IPS-18c (cell line): ENCODE results near the gene SDCBP2.

Source experiments
- H3K4me3 ChIP-seq: 2 replicates; pipeline ENCODE4 v1.7.0; 2013; ENCODE audit warnings: low read depth, mild to moderate bottlenecking, low read length, moderate library complexity; ENCODE audit not compliant: insufficient read depth
- H3K9me3 ChIP-seq: one replicate; pipeline ENCODE4 v1.6.1; 2013; ENCODE audit warnings: mild to moderate bottlenecking, low read length, moderate library complexity; ENCODE audit not compliant: control insufficient read depth, insufficient read depth

Gene SDCBP2

DNA sequence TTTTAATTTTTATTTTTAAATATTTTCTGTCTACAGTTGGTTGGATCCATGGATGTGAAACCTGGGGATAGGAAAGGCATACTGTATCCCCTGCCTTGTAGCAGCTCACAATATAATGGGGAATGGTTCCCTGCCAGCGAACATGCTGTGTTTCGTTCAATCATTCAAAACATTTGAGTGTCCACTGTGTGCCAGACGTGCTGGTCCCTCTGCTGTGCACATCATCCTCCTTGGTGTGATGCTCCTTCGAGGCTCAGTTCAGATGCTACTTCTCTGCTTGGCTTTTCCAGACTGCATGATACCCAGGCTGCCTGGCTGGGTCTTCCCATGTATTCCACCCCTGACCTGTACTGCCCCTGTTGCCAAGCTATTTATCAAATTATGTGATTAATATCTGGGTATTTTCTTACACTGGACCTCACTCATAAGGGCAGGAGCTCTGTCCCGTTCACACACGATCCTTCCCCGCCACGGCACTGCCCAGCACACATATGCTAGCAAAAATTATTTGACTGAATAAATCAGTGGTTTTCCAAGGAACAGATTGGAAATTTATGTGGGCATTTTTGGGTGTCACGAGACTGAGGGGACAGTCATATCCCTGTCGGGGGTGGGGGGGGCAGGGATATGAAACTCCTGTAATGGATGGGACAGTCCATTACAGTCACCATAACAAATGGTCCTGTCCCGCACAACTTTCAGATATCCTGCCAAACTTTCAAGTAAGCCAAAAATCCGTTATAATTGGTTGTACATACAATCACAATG lies 4.9 kb downstream of the SDCBP2 start:
- no peak overlapping the region for H3K4me3 ChIP-seq
- H3K9me3 ChIP-seq = no peaks in the 10 kb centered on the region

DNA sequence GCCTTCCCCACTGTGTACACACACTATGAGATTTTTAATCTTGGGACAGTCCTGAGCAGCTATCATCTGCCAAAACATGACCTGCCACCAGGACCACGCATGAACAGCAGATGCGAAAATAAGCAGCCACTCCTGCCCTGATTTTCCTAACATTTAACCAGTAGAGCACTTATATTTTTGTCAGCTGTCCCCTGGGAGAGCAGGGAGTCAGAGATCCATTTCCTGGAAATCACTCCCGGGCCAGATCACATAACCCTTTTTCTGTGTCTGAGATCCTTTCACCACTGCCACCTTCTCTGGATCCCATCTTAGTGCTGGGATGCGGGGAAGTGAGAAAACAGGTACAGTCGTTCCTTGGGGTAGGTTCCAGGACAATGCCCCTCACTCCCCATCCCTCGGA lies 5.7 kb downstream of the SDCBP2 start:
- H3K9me3 ChIP-seq = no peaks in the 10 kb centered on the region
- no peak overlapping the region for H3K4me3 ChIP-seq

DNA sequence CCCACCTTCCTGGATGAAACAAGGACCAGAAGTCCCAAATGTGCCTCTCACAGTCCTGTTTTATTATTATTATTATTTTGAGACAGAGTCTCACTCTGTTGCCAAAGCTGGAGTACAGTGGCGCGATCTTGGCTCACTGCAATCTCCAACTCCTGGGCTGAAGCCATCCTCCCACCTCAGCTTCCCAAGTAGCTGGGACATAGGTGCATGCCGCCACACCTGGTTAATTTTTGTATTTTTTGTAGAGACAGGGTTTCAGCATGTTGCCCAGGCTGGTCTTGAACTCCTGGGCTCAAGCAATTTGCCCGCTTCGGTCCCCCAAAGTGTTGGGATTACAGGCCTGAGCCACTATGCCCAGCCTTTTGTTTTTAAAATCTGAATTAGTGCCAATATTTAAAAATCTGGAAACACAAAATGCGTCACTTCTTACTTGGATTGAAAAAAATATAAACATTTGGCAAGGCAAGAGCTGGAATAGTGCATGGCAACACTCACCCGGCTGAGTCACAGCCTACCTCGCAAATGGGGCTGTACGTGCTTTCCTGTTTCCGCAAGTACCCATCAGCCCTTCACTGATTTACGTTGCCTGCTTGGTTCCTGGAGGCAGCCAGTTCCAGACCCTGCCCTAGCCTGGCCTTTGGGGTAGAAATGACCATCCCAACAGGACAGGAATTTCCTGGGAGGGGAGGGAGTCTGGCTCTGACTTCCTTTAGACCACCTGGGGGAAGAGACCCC lies 6.3 kb downstream of the SDCBP2 start:
- H3K9me3 ChIP-seq = no peaks in the 10 kb centered on the region
- no peak overlapping the region for H3K4me3 ChIP-seq

DNA sequence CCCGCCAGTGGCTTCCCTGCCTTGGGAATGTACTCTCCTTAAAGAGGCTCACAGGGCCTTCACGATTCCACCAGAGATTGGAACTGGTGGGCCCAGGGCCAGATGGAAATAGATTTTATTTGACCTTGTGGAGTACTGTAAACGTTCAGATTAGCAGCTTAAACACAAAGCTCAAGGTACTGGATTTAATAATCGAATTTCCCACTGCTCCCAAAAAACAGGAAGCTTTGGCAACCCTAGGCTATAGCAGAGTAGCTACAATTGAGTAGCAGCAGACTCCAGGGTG lies 7.3 kb downstream of the SDCBP2 start:
- Histone ChIP-seq H3K9me3 (no peaks in the 10 kb centered on the region), H3K4me3 (no peak overlapping the region)

DNA sequence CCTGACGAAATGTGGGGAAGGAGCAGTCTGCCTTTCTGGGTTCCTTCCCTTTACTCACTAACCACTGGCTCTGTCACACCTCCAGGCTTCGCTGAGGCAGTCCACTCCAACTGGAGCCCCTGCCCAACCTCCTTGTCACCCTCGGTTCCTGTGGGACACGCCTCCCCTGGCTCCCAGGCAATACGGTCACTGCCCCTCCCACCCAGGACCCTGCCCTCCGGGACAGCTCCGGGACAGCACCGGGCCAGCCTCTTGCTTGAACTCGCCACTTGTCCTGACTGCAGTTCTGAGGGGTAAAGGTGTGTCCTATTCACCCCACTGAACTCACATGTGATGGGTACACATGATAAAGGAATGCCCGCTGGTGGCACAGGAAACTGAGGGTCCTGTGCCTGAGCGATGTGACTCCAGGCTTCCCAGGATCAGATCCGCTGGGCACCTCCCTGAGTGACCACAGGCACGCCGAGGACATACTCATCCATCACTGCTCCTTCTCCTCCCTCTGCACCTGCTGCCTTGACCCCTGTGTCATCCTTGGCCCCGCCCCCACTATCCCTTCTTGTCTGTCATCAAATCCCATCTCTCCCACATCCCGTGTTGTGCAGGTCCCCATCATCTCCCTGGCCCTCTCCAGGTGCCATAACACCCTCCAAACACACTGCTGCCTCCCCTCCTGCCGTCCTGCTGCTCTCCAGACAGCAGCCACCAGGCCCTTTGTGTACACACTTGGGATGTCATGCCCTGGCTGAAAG lies 7.9 kb downstream of the SDCBP2 start:
- Histone ChIP-seq H3K4me3 (no peak overlapping the region), H3K9me3 (no peaks in the 10 kb centered on the region)

DNA sequence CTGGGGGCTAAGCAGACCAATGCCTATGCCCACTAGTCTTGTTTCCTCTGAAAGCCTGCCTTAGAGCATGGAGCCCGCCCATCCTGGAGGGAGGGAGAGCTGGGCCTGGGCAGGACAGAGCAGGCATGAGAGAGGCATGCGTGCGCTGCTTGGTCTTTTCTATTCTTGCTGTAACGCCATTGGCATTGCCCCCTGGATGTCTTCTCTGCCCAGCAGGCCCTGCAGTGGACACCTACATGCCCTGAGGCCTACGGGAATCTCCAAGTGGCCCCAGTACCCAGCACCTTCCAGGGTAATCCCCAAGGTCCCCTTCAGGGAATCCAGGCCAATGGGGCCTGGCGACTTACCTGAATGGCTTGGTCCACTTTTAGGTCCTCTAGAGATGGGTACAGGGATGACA lies 8.9 kb downstream of the SDCBP2 start:
- H3K4me3 ChIP-seq = peak overlapping the region; percentile 1; the same call in 1 of the 2 replicates
- H3K9me3 ChIP-seq = no peaks in the 10 kb centered on the region

DNA sequence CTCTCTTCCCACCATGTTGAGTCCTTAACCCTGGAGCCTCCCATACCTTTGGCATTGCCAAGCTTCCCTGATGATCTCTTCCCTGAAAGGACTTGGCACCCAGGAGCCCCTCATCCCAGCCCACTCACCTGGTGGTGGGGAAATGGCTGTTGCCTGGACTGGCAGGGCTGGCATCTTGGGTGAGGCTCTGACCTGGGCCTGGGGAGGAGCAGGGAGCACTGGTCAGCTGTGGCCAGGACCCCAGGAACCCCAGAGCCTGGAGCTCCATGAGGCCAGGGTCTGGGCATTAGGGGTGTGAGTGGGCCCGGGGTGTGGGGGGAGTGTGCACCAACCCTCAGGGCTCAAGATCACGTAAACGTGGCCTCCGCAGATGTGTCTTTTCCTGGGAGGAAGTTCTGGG lies 9.5 kb downstream of the SDCBP2 start:
- no peaks in the 10 kb centered on the region for H3K9me3 ChIP-seq

DNA sequence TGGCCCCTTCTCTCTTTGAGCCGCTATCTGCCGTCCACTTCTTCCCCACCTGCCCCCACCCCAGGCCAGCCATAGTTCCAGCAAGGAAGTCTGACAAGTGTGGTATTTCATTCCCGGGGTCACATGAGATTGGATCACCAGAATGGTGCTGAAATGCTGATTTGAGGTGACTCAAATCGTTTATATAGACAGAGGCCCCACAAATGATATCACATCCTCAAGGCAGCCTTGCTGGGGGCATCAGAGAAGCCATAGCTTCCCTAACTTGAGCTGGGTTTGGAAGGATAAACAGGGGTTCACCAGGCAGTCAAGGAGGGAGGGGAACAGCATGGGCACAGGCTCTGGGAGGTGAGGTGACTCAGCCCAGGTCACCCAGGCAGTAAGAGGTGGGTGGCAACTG lies 9.9 kb downstream of the SDCBP2 start:
- Histone ChIP-seq H3K4me3 (no peak overlapping the region), H3K9me3 (no peaks in the 10 kb centered on the region)

More for the DNA sequence above, 9.5 kb downstream of the SDCBP2 start:
- no peak overlapping the region for H3K4me3 ChIP-seq

DNA sequence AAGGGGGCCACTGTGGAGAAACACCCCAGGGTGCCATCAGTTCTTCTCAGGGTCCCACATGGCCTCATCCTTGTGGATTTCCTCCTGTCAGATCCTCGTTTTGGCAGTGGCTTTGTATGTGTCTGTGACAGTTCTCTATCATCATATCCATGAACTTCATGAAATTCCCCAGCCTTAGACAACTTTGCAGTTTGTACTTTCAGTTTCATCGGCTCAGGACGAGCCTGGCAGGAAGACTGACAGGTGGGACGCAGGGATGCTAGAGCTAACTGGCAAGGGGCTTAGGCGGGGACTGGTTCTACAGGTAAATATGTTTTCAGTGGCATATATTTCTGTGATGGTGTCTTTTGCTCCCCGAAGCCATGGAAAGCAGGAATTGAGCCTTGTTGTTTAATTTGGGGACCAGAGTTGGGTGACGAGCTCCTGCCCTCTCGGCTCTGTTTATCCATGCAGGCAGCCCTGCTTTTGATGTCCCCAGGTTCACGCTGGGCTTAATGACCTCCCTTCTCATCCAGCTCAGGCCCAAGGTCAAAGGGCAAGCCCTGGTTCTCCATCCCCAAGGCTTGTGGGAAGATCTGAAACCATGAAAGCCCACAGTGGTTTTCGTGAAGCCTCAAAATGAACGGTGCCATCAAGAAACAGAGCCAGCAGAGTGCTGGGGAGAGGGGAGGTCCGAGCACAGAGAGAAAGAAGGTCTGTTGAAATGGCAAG lies 11.2 kb downstream of the SDCBP2 start:
- Histone ChIP-seq H3K9me3 (no peaks in the 10 kb centered on the region), H3K4me3 (no peak overlapping the region)

DNA sequence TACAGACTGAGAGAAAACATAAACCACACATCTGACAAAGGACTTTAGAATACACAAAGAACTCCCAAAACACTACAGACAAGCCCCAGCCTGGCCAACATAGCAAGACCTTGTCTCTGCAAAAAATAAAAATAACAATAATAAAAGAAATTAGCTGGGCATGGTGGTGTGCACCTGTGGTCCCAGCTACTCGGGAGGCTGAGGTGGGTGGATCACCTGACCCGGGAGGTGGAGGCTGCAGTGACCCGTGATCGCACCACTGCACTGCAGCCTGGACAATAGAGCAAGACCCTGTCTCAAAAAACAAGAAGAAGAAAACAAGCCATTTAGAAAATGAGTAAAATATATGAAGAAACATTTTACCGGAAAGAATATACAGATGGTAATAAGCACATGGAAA lies 13.1 kb downstream of the SDCBP2 start:
- Histone ChIP-seq H3K4me3 (no peak overlapping the region), H3K9me3 (no peaks in the 10 kb centered on the region)

DNA sequence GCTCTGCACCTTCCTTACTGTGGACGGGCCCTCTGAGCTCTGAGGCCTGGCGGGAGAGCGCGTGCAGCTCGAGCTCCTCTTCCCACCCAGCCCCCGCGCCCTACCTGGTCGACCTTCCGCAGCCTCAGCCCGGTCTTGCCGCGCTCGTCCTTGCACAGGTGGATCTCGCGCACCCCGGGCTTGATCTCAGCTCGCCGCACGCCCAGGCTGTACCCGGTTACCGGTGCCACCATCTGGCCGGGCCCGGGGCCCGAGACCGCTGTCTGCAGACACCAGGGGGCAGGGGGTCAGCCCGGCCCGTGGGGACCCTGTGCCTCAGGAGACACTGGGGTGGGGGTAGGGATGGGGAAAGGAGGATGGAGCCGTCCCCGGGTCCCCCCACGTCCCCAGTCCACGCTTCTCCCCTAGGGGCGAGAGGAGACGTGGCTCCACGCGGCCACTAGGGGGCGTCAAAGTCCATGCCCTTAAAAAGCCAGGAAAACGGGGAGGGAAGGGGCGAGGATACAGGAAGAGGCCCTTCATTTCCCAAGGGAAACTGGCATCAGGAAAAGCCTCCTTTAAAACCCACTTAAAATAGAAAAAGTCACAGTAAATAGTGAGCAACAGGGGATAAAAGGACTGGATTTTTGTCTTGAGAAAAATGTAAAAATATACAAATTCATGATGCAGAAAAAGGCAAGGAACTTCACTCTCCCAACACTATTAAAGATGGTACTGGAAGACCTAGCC lies 15.5 kb downstream of the SDCBP2 start:
- Histone ChIP-seq H3K9me3 (no peaks in the 10 kb centered on the region), H3K4me3 (peak overlapping the region; percentile 65)

DNA sequence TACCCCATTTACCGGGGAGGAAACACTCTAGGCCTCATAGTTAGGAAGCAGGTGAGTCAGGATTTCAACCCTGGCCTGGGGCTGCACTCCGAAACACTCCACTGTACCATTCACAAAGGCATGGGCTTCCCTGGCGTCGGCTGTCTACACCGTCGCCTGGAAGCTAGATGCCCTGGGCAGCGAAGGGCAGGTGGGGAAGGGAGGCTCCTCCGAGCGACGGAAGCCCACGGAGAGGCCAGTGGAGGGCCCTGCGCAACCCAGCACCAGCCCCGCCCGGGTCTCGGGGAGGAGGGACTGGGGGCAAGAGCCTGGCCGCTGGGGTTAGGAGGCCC lies 16.1 kb downstream of the SDCBP2 start:
- Histone ChIP-seq H3K4me3 (peak overlapping the region; percentile 65), H3K9me3 (no peaks in the 10 kb centered on the region)

DNA sequence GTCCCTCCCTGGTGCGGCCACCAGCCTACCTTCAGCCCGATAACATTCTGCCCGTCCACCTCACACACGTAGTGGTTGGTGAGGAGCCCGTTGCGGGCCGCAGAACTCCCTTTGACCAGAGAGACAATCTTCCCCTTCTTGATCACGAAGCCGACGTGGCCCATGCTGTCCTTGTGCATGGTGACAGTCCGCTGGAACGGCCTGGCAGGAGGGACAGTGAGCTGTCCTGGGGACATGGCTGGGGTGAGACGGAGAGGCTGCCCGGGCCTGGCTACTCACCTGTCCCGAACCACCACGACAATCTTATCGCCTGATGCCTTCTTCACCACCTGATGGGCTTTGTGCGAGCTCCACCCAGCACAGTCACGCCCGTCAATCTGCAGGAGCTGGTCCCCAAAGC lies 16.6 kb downstream of the SDCBP2 start:
- Histone ChIP-seq H3K9me3 (no peaks in the 10 kb centered on the region), H3K4me3 (no peak overlapping the region)

DNA sequence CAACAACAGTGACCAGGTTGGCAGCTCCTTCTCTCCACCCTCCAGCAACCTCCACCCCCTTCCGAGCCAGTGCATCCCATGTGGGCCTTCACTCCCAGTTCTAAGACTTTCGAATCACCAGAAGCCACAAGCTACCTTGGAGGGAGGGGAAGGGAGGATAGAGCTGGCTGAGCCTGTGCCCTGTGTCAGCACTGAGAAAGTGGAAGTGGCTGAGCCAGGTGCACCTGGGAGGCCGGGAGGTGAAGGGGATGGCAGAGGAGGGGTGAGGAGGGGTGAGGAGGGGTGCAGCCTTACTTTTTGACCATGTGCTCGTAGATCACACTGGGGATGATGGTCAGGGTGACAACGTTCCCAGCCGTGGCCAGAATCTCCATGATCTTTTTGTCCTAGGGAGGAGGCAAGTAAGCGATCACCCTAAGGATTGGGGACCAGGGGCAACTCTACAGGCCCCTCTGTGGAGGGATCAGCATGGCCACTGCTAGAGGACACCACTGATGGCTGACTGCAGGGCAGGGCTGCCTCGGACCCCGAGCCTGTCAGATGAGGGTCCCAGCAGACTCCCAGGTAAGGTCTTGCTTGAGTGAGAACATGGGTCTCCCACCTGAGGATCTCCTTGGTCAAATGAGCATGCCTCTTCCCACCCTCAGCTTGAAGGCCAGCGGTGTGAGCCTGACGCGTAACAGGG lies 18.3 kb downstream of the SDCBP2 start:
- no peak overlapping the region for H3K4me3 ChIP-seq
- no peaks in the 10 kb centered on the region for H3K9me3 ChIP-seq

DNA sequence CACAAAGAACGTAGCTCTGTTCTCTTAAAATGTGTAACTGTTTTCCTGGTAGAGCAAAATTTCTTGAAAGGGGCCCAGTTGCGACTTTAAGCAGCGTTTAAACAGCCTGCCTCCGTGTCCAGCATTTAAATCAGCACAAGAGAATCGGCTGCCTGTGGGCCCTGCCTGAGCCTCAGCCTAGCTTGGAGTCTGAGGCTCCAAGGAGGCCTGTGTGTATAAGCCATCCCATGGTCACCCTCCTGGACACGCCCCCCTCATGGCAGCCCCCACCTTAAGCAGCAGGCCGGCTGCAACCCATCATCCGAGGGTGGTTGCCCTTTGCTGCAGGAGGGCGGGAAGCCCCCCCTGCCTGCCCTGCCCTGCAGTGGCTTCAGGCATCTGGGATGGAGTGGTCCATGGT lies 18.9 kb downstream of the SDCBP2 start:
- Histone ChIP-seq H3K4me3 (no peak overlapping the region), H3K9me3 (no peaks in the 10 kb centered on the region)

DNA sequence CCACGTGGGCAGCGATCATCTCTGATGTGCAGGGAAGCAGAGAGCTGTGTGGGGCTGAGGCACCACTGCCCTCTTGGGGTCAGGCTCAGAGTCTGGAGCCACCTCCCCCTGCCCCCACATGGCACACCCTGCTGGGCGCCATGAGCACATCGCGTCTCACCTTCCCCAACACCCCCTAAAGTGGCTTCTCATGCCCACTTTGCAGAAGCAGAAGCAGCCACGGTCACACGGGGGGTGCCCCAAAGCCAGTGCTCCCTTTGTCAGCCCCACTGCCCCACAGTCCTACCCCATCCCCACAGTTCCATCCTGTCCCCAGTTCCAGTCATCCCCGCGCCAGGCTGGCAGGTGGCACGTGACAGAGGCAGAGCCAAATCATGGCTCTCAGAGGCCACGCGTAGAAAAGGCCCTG lies 19.5 kb downstream of the SDCBP2 start:
- Histone ChIP-seq H3K4me3 (no peak overlapping the region), H3K9me3 (no peaks in the 10 kb centered on the region)

DNA sequence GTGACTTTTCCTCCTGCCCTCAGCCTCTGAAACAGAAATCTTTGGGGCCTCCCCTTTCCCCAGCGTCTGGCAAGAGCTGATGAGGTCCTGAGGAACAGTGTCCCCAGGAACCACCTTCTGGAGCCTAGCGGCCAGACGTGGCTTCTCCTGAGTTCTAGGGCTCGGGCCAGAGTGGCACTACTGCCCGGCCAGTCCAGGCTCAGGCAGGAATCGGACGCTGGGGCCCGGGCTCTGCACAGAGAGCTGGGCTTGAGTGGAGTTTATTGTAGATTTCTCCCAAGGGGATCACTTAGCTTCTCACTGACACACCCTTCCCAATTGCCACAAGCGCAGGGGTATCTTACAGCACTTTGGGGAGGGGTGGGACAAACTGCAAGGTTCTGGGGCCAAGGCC lies 20.2 kb downstream of the SDCBP2 start:
- no peak overlapping the region for H3K4me3 ChIP-seq
- no peaks in the 10 kb centered on the region for H3K9me3 ChIP-seq
